ENCODE results near the gene PIAS1. TPM values are rescaled to one million over a fixed set of nuclear protein-coding genes. Genes with fewer than 3 reads are reported as not detected.

Gene PIAS1
- total and polyA plus RNA-seq, 9 of the 15 experiments (the other 6 are each of a cell fraction or from before 2014, with no cell fraction given) = 18.0 to 59.1 (median 28.5) TPM

- H3K4me3 ChIP-seq = peak overlapping the region; percentile 93
- POLR2A ChIA-PET = interaction anchor here (0.5 to 2.7 kb wide), 8 partner anchors 9 to 69 kb away, joined by 3 to 10 read pairs (median 4); partner anchors contain the start of gene FEM1B
These were observed 173.6 kb downstream of the PIAS1 start for GRCh38 chr15:68227643-68228142.

More at GRCh38 chr15:68227643-68228142, 173.6 kb downstream of the PIAS1 start:
- WGBS (ENCODE audit: insufficient coverage, low coverage, missing lambda C conversion rate) = 12% methylated on average over 9 of the region's 9 CpGs
- Histone ChIP-seq H3K27me3 (ENCODE audit: control insufficient read depth in 2 of 2, insufficient read depth in 2 of 2, low read length in 2 of 2) (no peaks in the 10 kb centered on the region), H3K9me1 (ENCODE audit: control insufficient read depth, insufficient read depth, low read length) (peaks cover 6% of the 10 kb centered on the region), H3K9me3 (replicated peaks; ENCODE audit: control insufficient read depth, insufficient read depth, low read depth, low read length) (no peaks in the 10 kb centered on the region), H3K27ac (ENCODE audit: extremely low read depth, low read depth, low read length) (peak overlapping the region; percentile 95), H3K4me1 (replicated peaks in 1 of 2; ENCODE audit: control insufficient read depth in 2 of 2, insufficient read depth in 2 of 2, low read length in 2 of 2) (peaks cover 30 to 36% of the 10 kb centered on the region in 2 experiments; a peak in 4 of 5 replicates), H2AFZ (ENCODE audit: low read depth, low read length) (peak overlapping the region; percentile 91; the same call in 1 of the 2 replicates), H3K79me2 (ENCODE audit: control insufficient read depth, insufficient read depth, low read length) (peaks cover 67% of the 10 kb centered on the region), H3K36me3 (ENCODE audit: control insufficient read depth, insufficient read depth, low read length) (peaks cover 30% of the 10 kb centered on the region), H3K9ac (ENCODE audit: insufficient read depth in 1 of 2, low read depth in 2 of 2, low read length in 2 of 2) (peak overlapping the region; percentile 88 to 99), H4K20me1 (replicated peaks; ENCODE audit: control insufficient read depth, insufficient read depth, low read length) (peaks cover 18% of the 10 kb centered on the region), H3K4me2 (ENCODE audit: insufficient read depth, low read length) (peak overlapping the region; percentile 99)
- ATAC-seq (peak; percentile 6), FAIRE-seq (peak; percentile 26), DNase-seq (ENCODE audit: extremely low read depth in 1 of 4, low spot score in 3 of 4) (peak in 3 of 4 experiments; percentile 31 to 43 (median 34))
- TF ChIP-seq CBFA2T3 (IDR thresholded peaks at IDR 0.05) (peak; percentile 37), KAT2B (IDR thresholded peaks at IDR 0.05; ENCODE audit: low read depth, low read length) (no peak), PHTF2 (CRISPR knock-in tag; IDR thresholded peaks at IDR 0.05) (no peak), CTCF (IDR thresholded peaks at IDR 0.05 in 2 of 3, conservative IDR thresholded peaks at IDR 0.05 in 1 of 3; ENCODE audit: insufficient read depth in 2 of 3, low read depth in 1 of 3, low read length in 3 of 3) (no peak), BRD4 (IDR thresholded peaks at IDR 0.05) (no peak), RBFOX2 (IDR thresholded peaks at IDR 0.05; ENCODE audit: low read depth, low read length) (peak; percentile 33; the same call in 1 of the 2 replicates), ATF6 (CRISPR knock-in tag; IDR thresholded peaks at IDR 0.05) (no peak), ZNF668 (CRISPR knock-in tag; IDR thresholded peaks at IDR 0.05) (no peak), THAP12 (CRISPR knock-in tag; IDR thresholded peaks at IDR 0.05) (no peak), THAP7 (CRISPR knock-in tag; IDR thresholded peaks at IDR 0.05) (no peak), U2AF1 (optimal IDR thresholded peaks at IDR 0.05; ENCODE audit: low read depth, low read length) (no peak)
- intact Hi-C loops (cut with micrococcal nuclease) (no loop called here), in situ Hi-C loops (cut with MboI) (no loop called here)
- BruUV-seq (replicated peaks) = no TSS peak
- CTCF ChIA-PET (ENCODE audit: low intra/inter-chr PET ratio) = no interaction called here

Data from K562 (cell line).